Neural progenitor cell (in vitro differentiated cells): Measurements from ENCODE around the gene MSI2.

Experiments
- EZH2 ChIP-seq: fragments of 200-600 bp; sonication (generic); IDR thresholded peaks from 2 replicates; pipeline ENCODE4 v1.6.1; 2017; ENCODE audit warnings: antibody characterized with exemption, mild to moderate bottlenecking, moderate library complexity
- EZH2phosphoT487 ChIP-seq: fragments of 200-600 bp; sonication (generic); IDR thresholded peaks from 2 replicates; pipeline ENCODE4 v1.6.1; 2017; ENCODE audit warnings: antibody characterized with exemption
- TF ChIP-seq, protein P1 (sequence below): fragments of 200-600 bp; sonication (generic); IDR thresholded peaks from 2 replicates; pipeline ENCODE4 v1.5.1; 2017; ENCODE audit warnings: antibody characterized with exemption, mild to moderate bottlenecking

DNA sequence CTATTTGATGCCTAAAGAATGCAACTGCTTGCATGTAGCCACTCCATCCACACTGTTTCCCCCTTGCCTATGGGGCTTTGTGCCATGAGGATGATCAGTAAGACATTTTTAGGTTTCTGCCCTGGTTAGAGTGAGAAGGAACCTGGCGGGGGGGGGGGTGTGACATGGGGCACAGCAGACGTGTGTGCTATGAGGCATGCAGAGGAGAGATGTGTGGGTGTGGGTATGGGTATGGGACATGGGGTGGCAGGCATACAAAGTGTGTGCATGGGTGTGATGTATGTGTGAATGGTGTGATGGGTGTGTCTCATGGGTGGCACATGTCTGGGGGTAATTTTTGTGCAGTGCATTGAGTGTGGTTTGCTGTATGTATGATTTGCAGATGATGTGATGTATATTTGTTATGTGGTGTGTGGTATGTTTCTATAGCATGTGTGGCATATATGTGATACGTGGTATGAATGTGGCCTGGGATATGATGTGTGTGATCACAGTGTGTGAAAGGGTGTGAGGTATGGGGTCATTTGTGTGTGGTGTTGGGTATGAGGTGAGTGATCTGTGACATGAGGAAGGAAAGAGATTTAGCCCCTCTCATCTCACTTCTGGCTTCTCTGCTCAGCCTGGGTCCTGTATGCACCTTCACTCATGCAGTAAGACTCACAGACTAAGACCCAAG is 473.8 kb downstream of the MSI2 start:
- TF ChIP-seq, protein P1, sequence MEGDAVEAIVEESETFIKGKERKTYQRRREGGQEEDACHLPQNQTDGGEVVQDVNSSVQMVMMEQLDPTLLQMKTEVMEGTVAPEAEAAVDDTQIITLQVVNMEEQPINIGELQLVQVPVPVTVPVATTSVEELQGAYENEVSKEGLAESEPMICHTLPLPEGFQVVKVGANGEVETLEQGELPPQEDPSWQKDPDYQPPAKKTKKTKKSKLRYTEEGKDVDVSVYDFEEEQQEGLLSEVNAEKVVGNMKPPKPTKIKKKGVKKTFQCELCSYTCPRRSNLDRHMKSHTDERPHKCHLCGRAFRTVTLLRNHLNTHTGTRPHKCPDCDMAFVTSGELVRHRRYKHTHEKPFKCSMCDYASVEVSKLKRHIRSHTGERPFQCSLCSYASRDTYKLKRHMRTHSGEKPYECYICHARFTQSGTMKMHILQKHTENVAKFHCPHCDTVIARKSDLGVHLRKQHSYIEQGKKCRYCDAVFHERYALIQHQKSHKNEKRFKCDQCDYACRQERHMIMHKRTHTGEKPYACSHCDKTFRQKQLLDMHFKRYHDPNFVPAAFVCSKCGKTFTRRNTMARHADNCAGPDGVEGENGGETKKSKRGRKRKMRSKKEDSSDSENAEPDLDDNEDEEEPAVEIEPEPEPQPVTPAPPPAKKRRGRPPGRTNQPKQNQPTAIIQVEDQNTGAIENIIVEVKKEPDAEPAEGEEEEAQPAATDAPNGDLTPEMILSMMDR, result no peak
- TF ChIP-seq EZH2 (no peak), EZH2phosphoT487 (no peak)
